Measurements from ENCODE around the gene SETD3.

GRCh38 chr14:99402950-99403349 lies 77.7 kb downstream of the SETD3 start:
- TF ChIP-seq, protein P1, sequence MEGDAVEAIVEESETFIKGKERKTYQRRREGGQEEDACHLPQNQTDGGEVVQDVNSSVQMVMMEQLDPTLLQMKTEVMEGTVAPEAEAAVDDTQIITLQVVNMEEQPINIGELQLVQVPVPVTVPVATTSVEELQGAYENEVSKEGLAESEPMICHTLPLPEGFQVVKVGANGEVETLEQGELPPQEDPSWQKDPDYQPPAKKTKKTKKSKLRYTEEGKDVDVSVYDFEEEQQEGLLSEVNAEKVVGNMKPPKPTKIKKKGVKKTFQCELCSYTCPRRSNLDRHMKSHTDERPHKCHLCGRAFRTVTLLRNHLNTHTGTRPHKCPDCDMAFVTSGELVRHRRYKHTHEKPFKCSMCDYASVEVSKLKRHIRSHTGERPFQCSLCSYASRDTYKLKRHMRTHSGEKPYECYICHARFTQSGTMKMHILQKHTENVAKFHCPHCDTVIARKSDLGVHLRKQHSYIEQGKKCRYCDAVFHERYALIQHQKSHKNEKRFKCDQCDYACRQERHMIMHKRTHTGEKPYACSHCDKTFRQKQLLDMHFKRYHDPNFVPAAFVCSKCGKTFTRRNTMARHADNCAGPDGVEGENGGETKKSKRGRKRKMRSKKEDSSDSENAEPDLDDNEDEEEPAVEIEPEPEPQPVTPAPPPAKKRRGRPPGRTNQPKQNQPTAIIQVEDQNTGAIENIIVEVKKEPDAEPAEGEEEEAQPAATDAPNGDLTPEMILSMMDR (conservative IDR thresholded peaks at IDR 0.05; ENCODE audit: low read depth in 2 of 2) = no peak
- TF ChIP-seq EZH2 (IDR thresholded peaks at IDR 0.05; ENCODE audit: low read depth, unreplicated experiment) (no peak), STAT1 (IDR thresholded peaks at IDR 0.05; ENCODE audit: unreplicated experiment) (no peak), JUNB (IDR thresholded peaks at IDR 0.05; ENCODE audit: unreplicated experiment) (no peak), POLR2AphosphoS5 (IDR thresholded peaks at IDR 0.05; ENCODE audit: low read depth) (no peak), REST (IDR thresholded peaks at IDR 0.05; ENCODE audit: unreplicated experiment) (no peak), CREB1 (CRISPR knock-in tag; IDR thresholded peaks at IDR 0.05; ENCODE audit: low read depth) (no peak), NANOG (IDR thresholded peaks at IDR 0.05; ENCODE audit: borderline replicate concordance) (no peak), EZH2phosphoT487 (IDR thresholded peaks at IDR 0.05; ENCODE audit: unreplicated experiment) (no peak)
- TF ChIP-seq, protein P2, sequence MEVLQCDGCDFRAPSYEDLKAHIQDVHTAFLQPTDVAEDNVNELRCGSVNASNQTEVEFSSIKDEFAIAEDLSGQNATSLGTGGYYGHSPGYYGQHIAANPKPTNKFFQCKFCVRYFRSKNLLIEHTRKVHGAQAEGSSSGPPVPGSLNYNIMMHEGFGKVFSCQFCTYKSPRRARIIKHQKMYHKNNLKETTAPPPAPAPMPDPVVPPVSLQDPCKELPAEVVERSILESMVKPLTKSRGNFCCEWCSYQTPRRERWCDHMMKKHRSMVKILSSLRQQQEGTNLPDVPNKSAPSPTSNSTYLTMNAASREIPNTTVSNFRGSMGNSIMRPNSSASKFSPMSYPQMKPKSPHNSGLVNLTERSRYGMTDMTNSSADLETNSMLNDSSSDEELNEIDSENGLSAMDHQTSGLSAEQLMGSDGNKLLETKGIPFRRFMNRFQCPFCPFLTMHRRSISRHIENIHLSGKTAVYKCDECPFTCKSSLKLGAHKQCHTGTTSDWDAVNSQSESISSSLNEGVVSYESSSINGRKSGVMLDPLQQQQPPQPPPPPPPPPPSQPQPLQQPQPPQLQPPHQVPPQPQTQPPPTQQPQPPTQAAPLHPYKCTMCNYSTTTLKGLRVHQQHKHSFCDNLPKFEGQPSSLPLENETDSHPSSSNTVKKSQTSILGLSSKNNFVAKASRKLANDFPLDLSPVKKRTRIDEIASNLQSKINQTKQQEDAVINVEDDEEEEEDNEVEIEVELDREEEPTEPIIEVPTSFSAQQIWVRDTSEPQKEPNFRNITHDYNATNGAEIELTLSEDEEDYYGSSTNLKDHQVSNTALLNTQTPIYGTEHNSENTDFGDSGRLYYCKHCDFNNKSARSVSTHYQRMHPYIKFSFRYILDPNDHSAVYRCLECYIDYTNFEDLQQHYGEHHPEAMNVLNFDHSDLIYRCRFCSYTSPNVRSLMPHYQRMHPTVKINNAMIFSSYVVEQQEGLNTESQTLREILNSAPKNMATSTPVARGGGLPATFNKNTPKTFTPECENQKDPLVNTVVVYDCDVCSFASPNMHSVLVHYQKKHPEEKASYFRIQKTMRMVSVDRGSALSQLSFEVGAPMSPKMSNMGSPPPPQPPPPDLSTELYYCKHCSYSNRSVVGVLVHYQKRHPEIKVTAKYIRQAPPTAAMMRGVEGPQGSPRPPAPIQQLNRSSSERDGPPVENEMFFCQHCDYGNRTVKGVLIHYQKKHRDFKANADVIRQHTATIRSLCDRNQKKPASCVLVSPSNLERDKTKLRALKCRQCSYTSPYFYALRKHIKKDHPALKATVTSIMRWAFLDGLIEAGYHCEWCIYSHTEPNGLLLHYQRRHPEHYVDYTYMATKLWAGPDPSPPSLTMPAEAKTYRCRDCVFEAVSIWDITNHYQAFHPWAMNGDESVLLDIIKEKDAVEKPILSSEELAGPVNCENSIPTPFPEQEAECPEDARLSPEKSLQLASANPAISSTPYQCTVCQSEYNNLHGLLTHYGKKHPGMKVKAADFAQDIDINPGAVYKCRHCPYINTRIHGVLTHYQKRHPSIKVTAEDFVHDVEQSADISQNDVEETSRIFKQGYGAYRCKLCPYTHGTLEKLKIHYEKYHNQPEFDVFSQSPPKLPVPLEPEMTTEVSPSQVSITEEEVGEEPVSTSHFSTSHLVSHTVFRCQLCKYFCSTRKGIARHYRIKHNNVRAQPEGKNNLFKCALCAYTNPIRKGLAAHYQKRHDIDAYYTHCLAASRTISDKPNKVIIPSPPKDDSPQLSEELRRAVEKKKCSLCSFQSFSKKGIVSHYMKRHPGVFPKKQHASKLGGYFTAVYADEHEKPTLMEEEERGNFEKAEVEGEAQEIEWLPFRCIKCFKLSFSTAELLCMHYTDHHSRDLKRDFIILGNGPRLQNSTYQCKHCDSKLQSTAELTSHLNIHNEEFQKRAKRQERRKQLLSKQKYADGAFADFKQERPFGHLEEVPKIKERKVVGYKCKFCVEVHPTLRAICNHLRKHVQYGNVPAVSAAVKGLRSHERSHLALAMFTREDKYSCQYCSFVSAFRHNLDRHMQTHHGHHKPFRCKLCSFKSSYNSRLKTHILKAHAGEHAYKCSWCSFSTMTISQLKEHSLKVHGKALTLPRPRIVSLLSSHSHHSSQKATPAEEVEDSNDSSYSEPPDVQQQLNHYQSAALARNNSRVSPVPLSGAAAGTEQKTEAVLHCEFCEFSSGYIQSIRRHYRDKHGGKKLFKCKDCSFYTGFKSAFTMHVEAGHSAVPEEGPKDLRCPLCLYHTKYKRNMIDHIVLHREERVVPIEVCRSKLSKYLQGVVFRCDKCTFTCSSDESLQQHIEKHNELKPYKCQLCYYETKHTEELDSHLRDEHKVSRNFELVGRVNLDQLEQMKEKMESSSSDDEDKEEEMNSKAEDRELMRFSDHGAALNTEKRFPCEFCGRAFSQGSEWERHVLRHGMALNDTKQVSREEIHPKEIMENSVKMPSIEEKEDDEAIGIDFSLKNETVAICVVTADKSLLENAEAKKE (CRISPR knock-in tag; IDR thresholded peaks at IDR 0.05) = no peak
- TF ChIP-seq, protein P3, sequence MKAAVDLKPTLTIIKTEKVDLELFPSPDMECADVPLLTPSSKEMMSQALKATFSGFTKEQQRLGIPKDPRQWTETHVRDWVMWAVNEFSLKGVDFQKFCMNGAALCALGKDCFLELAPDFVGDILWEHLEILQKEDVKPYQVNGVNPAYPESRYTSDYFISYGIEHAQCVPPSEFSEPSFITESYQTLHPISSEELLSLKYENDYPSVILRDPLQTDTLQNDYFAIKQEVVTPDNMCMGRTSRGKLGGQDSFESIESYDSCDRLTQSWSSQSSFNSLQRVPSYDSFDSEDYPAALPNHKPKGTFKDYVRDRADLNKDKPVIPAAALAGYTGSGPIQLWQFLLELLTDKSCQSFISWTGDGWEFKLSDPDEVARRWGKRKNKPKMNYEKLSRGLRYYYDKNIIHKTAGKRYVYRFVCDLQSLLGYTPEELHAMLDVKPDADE (IDR thresholded peaks at IDR 0.05) = no peak
